Panc1 (cell line): ENCODE data around the gene IL6.

Experiments used
- POLR2AphosphoS5 ChIP-seq: IDR thresholded peaks from 2 replicates; pipeline ENCODE4 v1.6.1; 2012; ENCODE audit warnings: mild to moderate bottlenecking, low read depth, low read length, moderate library complexity
- TF ChIP-seq, protein P1 (sequence below): fragments of 450-650 bp; IDR thresholded peaks from 2 replicates; pipeline ENCODE4 v1.5.1; 2017; ENCODE audit warnings: mild to moderate bottlenecking
- TF ChIP-seq, protein P2 (sequence below), 2 experiments: IDR thresholded peaks; 2 replicates each; pipeline ENCODE4 v1.6.1; 2011 to 2012; ENCODE audit warnings: low read depth in 2 of 2, control low read depth in 1 of 2, low read length in 1 of 2, mild to moderate bottlenecking in 1 of 2, moderate library complexity in 1 of 2; ENCODE audit not compliant: insufficient read depth in 1 of 2

DNA sequence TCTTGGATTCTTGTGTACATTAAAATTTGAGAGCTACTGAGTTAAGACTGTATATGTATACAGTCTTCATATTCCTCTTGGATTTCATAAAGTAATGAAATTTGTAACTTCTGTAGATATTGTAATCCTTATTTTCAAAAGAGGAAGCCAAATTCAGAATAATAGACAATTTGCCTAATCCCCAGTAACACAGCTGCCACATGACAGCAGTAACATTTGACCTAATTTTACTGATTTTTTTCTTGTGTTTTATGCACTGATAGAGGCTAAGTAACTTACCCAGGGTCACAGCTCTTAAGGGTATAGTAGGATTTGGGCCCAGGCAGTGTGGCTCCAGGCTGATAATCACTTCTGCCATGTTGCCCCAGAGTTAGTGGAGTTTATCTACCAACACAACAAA is 40.4 kb upstream of the IL6 start:
- no peak for TF ChIP-seq POLR2AphosphoS5
- TF ChIP-seq, protein P1, sequence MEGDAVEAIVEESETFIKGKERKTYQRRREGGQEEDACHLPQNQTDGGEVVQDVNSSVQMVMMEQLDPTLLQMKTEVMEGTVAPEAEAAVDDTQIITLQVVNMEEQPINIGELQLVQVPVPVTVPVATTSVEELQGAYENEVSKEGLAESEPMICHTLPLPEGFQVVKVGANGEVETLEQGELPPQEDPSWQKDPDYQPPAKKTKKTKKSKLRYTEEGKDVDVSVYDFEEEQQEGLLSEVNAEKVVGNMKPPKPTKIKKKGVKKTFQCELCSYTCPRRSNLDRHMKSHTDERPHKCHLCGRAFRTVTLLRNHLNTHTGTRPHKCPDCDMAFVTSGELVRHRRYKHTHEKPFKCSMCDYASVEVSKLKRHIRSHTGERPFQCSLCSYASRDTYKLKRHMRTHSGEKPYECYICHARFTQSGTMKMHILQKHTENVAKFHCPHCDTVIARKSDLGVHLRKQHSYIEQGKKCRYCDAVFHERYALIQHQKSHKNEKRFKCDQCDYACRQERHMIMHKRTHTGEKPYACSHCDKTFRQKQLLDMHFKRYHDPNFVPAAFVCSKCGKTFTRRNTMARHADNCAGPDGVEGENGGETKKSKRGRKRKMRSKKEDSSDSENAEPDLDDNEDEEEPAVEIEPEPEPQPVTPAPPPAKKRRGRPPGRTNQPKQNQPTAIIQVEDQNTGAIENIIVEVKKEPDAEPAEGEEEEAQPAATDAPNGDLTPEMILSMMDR: no peak
- TF ChIP-seq, protein P2, sequence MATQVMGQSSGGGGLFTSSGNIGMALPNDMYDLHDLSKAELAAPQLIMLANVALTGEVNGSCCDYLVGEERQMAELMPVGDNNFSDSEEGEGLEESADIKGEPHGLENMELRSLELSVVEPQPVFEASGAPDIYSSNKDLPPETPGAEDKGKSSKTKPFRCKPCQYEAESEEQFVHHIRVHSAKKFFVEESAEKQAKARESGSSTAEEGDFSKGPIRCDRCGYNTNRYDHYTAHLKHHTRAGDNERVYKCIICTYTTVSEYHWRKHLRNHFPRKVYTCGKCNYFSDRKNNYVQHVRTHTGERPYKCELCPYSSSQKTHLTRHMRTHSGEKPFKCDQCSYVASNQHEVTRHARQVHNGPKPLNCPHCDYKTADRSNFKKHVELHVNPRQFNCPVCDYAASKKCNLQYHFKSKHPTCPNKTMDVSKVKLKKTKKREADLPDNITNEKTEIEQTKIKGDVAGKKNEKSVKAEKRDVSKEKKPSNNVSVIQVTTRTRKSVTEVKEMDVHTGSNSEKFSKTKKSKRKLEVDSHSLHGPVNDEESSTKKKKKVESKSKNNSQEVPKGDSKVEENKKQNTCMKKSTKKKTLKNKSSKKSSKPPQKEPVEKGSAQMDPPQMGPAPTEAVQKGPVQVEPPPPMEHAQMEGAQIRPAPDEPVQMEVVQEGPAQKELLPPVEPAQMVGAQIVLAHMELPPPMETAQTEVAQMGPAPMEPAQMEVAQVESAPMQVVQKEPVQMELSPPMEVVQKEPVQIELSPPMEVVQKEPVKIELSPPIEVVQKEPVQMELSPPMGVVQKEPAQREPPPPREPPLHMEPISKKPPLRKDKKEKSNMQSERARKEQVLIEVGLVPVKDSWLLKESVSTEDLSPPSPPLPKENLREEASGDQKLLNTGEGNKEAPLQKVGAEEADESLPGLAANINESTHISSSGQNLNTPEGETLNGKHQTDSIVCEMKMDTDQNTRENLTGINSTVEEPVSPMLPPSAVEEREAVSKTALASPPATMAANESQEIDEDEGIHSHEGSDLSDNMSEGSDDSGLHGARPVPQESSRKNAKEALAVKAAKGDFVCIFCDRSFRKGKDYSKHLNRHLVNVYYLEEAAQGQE (IDR thresholded peaks at IDR 0.05; ENCODE audit: insufficient read depth in 1 of 2, low read depth in 2 of 2, low read length in 1 of 2): no peak
